Measurements from ENCODE around the gene CHAF1A. TPM values are rescaled to one million over a fixed set of nuclear protein-coding genes. Genes with fewer than 3 reads are reported as not detected.
A peak's percentile ranks its signal among the peaks of the same experiment; 100 is the strongest.

The CHAF1A gene
- total RNA-seq, 1 experiment from 2014 or later: 161 TPM

GRCh38 chr19:4409123-4409933 is 6.9 kb downstream of the CHAF1A start (continued):
- TF ChIP-seq ZNF532 (CRISPR knock-in tag; IDR thresholded peaks at IDR 0.05; ENCODE audit: borderline replicate concordance) (no peak), ZNF232 (CRISPR knock-in tag; IDR thresholded peaks at IDR 0.05) (no peak), GRHL2 (CRISPR knock-in tag; IDR thresholded peaks at IDR 0.05; ENCODE audit: insufficient replicate concordance, severe bottlenecking) (no peak), OVOL2 (CRISPR knock-in tag; IDR thresholded peaks at IDR 0.05; ENCODE audit: borderline replicate concordance) (no peak)

- DNase-seq (ENCODE audit: low spot score) (no peak), ATAC-seq (no peak)
- Mint-ChIP-seq H3K27ac (peak overlapping the region; percentile 90), H3K27me3 (ENCODE audit: low read depth) (no peaks in the 10 kb centered on the region), H3K4me1 (peaks cover 61% of the 10 kb centered on the region), H3K9me3 (no peaks in the 10 kb centered on the region), H3K4me3 (peak overlapping the region; percentile 17; the same call in 1 of the 2 replicates), H3K36me3 (peaks cover 66% of the 10 kb centered on the region)
- TF ChIP-seq NR1H2 (CRISPR knock-in tag; IDR thresholded peaks at IDR 0.05) (no peak), SMAD4 (CRISPR knock-in tag; IDR thresholded peaks at IDR 0.05) (no peak), TCF7 (CRISPR knock-in tag; IDR thresholded peaks at IDR 0.05; ENCODE audit: low read depth) (no peak), MXD4 (CRISPR knock-in tag; IDR thresholded peaks at IDR 0.05; ENCODE audit: borderline replicate concordance) (no peak), ATF1 (CRISPR knock-in tag; IDR thresholded peaks at IDR 0.05) (no peak), ETV6 (CRISPR knock-in tag; IDR thresholded peaks at IDR 0.05) (no peak), SP1 (CRISPR knock-in tag; conservative IDR thresholded peaks at IDR 0.05) (no peak), TP53 (CRISPR knock-in tag; IDR thresholded peaks at IDR 0.05) (no peak), ZNF263 (CRISPR knock-in tag; IDR thresholded peaks at IDR 0.05; ENCODE audit: low read depth) (no peak), NFYB (CRISPR knock-in tag; conservative IDR thresholded peaks at IDR 0.05; ENCODE audit: low read depth) (no peak), CBFB (CRISPR knock-in tag; IDR thresholded peaks at IDR 0.05; ENCODE audit: low read depth) (no peak), PREB (CRISPR knock-in tag; IDR thresholded peaks at IDR 0.05; ENCODE audit: borderline replicate concordance) (no peak), IRF1 (CRISPR knock-in tag; IDR thresholded peaks at IDR 0.05) (no peak), GRHL2 (CRISPR knock-in tag; IDR thresholded peaks at IDR 0.05; ENCODE audit: insufficient replicate concordance, severe bottlenecking) (no peak), JAZF1 (CRISPR knock-in tag; IDR thresholded peaks at IDR 0.05) (no peak), HMGXB4 (CRISPR knock-in tag; IDR thresholded peaks at IDR 0.05) (no peak)
- POLR2A ChIA-PET: interaction anchor here (1.3 kb wide), 1 partner anchor 12 kb away, joined by 3 read pairs; the partner anchor contains the start of gene CHAF1A
- CTCF ChIA-PET: interaction anchor here (0.7 to 2.7 kb wide), 4 partner anchors 13 to 460 kb away, joined by 3 to 10 read pairs (median 7); no protein-coding TSS in a partner anchor
These were observed 11.1 kb downstream of the CHAF1A start for GRCh38 chr19:4413588-4413987.
